WTC11 (cell line): ENCODE results near the gene NECTIN2. TPM values are rescaled to one million over a fixed set of nuclear protein-coding genes. Genes with fewer than 3 reads are reported as not detected.
A peak's percentile ranks its signal among the peaks of the same experiment; 100 is the strongest.
"Not testable (repeated sequence)": the region's sequence is repeated elsewhere in the genome, so short reads cannot be mapped to it uniquely, and the experiment has no call there.

ENCODE experiments used
- ATAC-seq: fragments of 200-7000 bp; cut with Tn5 transposase; 2 replicates; pipeline ENCODE4 v1.10.0; 2021; ENCODE audit warnings: mild to moderate bottlenecking, moderate library complexity
- CTCF ChIA-PET: fragments of 300-600 bp; sonication (Branson Sonifier 250); formaldehyde crosslinking; loops from one replicate; lab custom pipeline; 2021; ENCODE audit warnings: antibody characterized with exemption; lab: Charles Lee
- POLR2A ChIA-PET: fragments of 350-600 bp; sonication (Branson Sonifier 250); formaldehyde crosslinking; loops from one replicate; lab custom pipeline; 2021; ENCODE audit warnings: antibody characterized with exemption; lab: Charles Lee
- DNase-seq: peaks from one replicate; pipeline ENCODE4 v3.0.0; 2021; ENCODE audit warnings: low spot score
- H3K27ac Mint-ChIP-seq: 2 replicates; pipeline ENCODE4 v1.8.0; 2021; ENCODE audit warnings: mixed read lengths
- H3K27me3 Mint-ChIP-seq: 2 replicates; pipeline ENCODE4 v1.8.0; 2021; ENCODE audit warnings: low read depth, mild to moderate bottlenecking, moderate library complexity, mixed read lengths
- H3K36me3 Mint-ChIP-seq: 2 replicates; pipeline ENCODE4 v1.8.0; 2021; ENCODE audit warnings: mixed read lengths
- H3K4me1 Mint-ChIP-seq: 2 replicates; pipeline ENCODE4 v1.8.0; 2022; ENCODE audit warnings: mixed read lengths
- H3K4me3 Mint-ChIP-seq: 2 replicates; pipeline ENCODE4 v1.8.0; 2021; ENCODE audit warnings: mild to moderate bottlenecking, moderate library complexity, mixed read lengths
- H3K9me3 Mint-ChIP-seq: 2 replicates; pipeline ENCODE4 v1.8.0; 2021; ENCODE audit warnings: mixed read lengths
- AR ChIP-seq: fragments of 250-450 bp; sonication (Bioruptor Pico); IDR thresholded peaks from 2 replicates; pipeline ENCODE4 v1.9.0; 2021; ENCODE audit warnings: mild to moderate bottlenecking
- ARID4B ChIP-seq: sonication (generic); formaldehyde crosslinking; IDR thresholded peaks from 2 replicates; pipeline ENCODE4 v1.8.0; 2023; ENCODE audit warnings: missing genetic modification reagents, mild to moderate bottlenecking, borderline replicate concordance
- ATF6 ChIP-seq: sonication (generic); formaldehyde crosslinking; IDR thresholded peaks from 2 replicates; pipeline ENCODE4 v1.8.1; 2023; ENCODE audit warnings: mild to moderate bottlenecking, missing genetic modification reagents
- CDX4 ChIP-seq: fragments of 250-450 bp; sonication (Bioruptor Pico); IDR thresholded peaks from 2 replicates; pipeline ENCODE4 v1.9.0; 2021; ENCODE audit warnings: moderate library complexity, mild to moderate bottlenecking, inconsistent platforms, borderline replicate concordance
- CREM ChIP-seq: sonication (generic); formaldehyde crosslinking; IDR thresholded peaks from 2 replicates; pipeline ENCODE4 v1.8.1; 2022; ENCODE audit warnings: mild to moderate bottlenecking, missing genetic modification reagents, moderate library complexity
- E2F1 ChIP-seq: sonication (generic); formaldehyde crosslinking; IDR thresholded peaks from 2 replicates; pipeline ENCODE4 v1.8.0; 2022; ENCODE audit warnings: mild to moderate bottlenecking, missing genetic modification reagents
- E2F5 ChIP-seq: sonication (generic); formaldehyde crosslinking; IDR thresholded peaks from 2 replicates; pipeline ENCODE4 v1.8.1; 2022; ENCODE audit warnings: mild to moderate bottlenecking, moderate library complexity, missing genetic modification reagents
- GABPB1 ChIP-seq: sonication (generic); formaldehyde crosslinking; IDR thresholded peaks from 2 replicates; pipeline ENCODE4 v1.8.1; 2023; ENCODE audit warnings: mild to moderate bottlenecking, missing genetic modification reagents
- HMGA2 ChIP-seq: fragments of 250-450 bp; sonication (Bioruptor Pico); IDR thresholded peaks from 2 replicates; pipeline ENCODE4 v1.4.0; 2021; ENCODE audit warnings: mild to moderate bottlenecking, moderate library complexity
- IRF1 ChIP-seq: sonication (generic); formaldehyde crosslinking; IDR thresholded peaks from 2 replicates; pipeline ENCODE4 v1.8.0; 2023; ENCODE audit warnings: missing genetic modification reagents
- NFYB ChIP-seq: sonication (generic); formaldehyde crosslinking; conservative IDR thresholded peaks from 2 replicates; pipeline ENCODE4 v1.8.0; 2022; ENCODE audit warnings: low read depth, missing genetic modification reagents
- TEAD4 ChIP-seq: sonication (generic); formaldehyde crosslinking; IDR thresholded peaks from 2 replicates; pipeline ENCODE4 v1.8.0; 2022; ENCODE audit warnings: mild to moderate bottlenecking, missing genetic modification reagents
- ZBTB21 ChIP-seq: sonication (generic); formaldehyde crosslinking; IDR thresholded peaks from 2 replicates; pipeline ENCODE4 v1.8.1; 2023; ENCODE audit warnings: mild to moderate bottlenecking, missing genetic modification reagents, borderline replicate concordance
- ZNF219 ChIP-seq: sonication (generic); formaldehyde crosslinking; IDR thresholded peaks from 2 replicates; pipeline ENCODE4 v1.8.0; 2023; ENCODE audit warnings: missing genetic modification reagents, mild to moderate bottlenecking, borderline replicate concordance
- ZNF317 ChIP-seq: sonication (generic); formaldehyde crosslinking; IDR thresholded peaks from 2 replicates; pipeline ENCODE4 v1.8.1; 2023; ENCODE audit warnings: low read depth, mild to moderate bottlenecking, moderate library complexity, missing genetic modification reagents, borderline replicate concordance
- ZNF396 ChIP-seq: fragments of 250-450 bp; sonication (Bioruptor Pico); IDR thresholded peaks from 2 replicates; pipeline ENCODE4 v1.8.0; 2021; ENCODE audit warnings: mild to moderate bottlenecking, moderate library complexity, borderline replicate concordance
- ZNF423 ChIP-seq: fragments of 250-450 bp; sonication (Bioruptor Pico); IDR thresholded peaks from 2 replicates; pipeline ENCODE4 v2.1.2; 2022; ENCODE audit warnings: mild to moderate bottlenecking, moderate library complexity
- total RNA-seq: library from RNA; stranded (reverse); gene quantifications from 3 replicates; pipeline ENCODE4 v1.2.3, GENCODE V29; 2021

Gene NECTIN2
- total RNA-seq, 1 experiment from 2014 or later, result 170 TPM

GRCh38 chr19:44856421-44857083 is 10.5 kb downstream of the NECTIN2 start (continued):
- TF ChIP-seq E2F1 (CRISPR knock-in tag), result no peak
- no peak for TF ChIP-seq ZBTB21 (CRISPR knock-in tag)
- no peak for TF ChIP-seq ATF6
- no peak for TF ChIP-seq CDX4

- Mint-ChIP-seq H3K36me3 (peaks cover 45% of the 10 kb centered on the region), H3K4me3 (no peak overlapping the region)
- DNase-seq, result no peak
- ATAC-seq, result no peak
- TF ChIP-seq AR (CRISPR knock-in tag) (no peak), GABPB1 (CRISPR knock-in tag) (no peak), IRF1 (no peak), ZNF396 (CRISPR knock-in tag) (no peak), CDX4 (no peak), ARID4B (no peak), HMGA2 (CRISPR knock-in tag) (no peak), ZNF423 (CRISPR knock-in tag) (no peak), E2F5 (CRISPR knock-in tag) (no peak), ZNF317 (CRISPR knock-in tag) (no peak), NFYB (CRISPR knock-in tag) (no peak), ZNF219 (CRISPR knock-in tag) (no peak), TEAD4 (CRISPR knock-in tag) (no peak), CREM (CRISPR knock-in tag) (no peak)
- TF ChIP-seq, all 79 proteins: peak for 0
- peaks cover 12% of the 10 kb centered on the region for H3K9me3 Mint-ChIP-seq
- POLR2A ChIA-PET, result no interaction called here
- peaks cover 8% of the 10 kb centered on the region for H3K4me1 Mint-ChIP-seq
- H3K27ac Mint-ChIP-seq, result peak overlapping the region; percentile 79; the same call in 1 of the 2 replicates
- CTCF ChIA-PET, result interaction anchor here (0.6 to 1.6 kb wide), 2 partner anchors 9 to 14 kb away, joined by 3 read pairs; no protein-coding TSS in a partner anchor
- no peaks in the 10 kb centered on the region for H3K27me3 Mint-ChIP-seq
These were observed 11.7 kb downstream of the NECTIN2 start for GRCh38 chr19:44857837-44858236.

GRCh38 chr19:44861576-44861975 is 15.5 kb downstream of the NECTIN2 start:
- H3K4me3 Mint-ChIP-seq, ATAC-seq, H3K4me1 Mint-ChIP-seq, CTCF ChIA-PET, H3K27me3 Mint-ChIP-seq, H3K27ac Mint-ChIP-seq, POLR2A ChIA-PET, DNase-seq: not testable (repeated sequence)
- Mint-ChIP-seq H3K36me3 (peaks cover 51% of the 10 kb centered on the region), H3K9me3 (peaks cover 12% of the 10 kb centered on the region)
